Anterior cingulate cortex (tissue), 58 donors: Measurements from ENCODE around the gene DHRS3.
"Not testable (repeated sequence)": the region's sequence is repeated elsewhere in the genome, so short reads cannot be mapped to it uniquely, and the experiment has no call there.

Experiments
- DNase-seq, 58 donors: peaks; one replicate each; lab custom pipeline; 2025; lab: John Stamatoyannopoulos, UW

The DHRS3 gene

DNA sequence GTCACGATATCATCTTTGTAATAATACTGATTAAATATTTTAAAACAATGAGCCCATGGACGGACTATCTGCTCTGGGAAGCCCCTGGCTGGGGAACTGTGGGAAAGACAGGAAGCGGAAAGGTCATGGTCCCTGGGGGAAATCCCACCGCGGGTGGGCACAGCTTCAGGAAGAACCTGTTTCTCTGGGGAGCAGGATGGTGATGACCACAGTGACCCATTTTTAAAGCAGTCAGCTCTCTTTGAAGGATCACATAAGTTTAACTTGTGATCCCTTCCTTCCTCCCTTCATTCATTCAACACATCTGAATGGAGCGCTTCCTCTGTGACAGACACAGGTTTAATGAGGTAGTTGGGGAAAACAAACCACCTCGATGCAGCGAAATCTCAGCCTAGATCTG is 73.0 kb downstream of the DHRS3 start:
- DNase-seq: no peak

DNA sequence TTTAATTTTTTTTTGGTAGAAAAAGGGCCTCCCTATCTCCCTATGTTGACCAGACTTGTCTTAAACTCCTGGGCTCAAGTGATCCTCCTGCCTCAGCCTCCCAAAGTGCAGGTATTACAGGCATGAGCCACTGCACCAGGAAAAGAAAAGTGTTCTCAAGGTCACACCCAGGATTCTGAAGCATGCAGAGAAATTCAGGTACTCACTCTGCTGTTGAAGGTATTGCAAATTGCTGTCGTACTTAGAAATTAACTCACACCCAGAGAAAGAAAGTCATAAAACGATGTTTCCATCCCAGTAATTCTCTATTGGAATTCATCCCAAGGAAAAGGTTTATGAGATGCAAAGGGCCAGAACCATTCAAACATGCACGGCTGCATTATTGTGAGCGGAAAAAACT is 73.7 kb downstream of the DHRS3 start:
- no peak for DNase-seq

DNA sequence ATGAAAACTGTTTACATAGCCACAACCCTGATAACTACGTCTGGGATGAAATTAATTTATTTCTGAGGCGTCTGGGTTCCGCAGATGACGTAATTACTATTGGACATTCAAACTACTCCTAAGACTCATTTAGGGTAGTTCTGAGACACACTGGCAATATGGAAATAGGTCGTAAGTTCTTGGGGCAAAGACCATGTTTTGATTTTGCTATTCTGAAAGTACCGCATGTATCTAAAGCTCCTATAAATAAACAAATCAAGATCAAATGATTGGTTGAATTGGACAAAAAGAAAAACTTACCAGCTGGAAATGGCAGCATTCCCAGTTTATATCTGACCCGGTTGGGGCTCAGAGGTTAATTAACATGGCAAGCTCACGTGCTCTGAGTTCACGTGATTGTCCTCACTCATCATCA is 74.3 kb downstream of the DHRS3 start:
- no peak for DNase-seq

DNA sequence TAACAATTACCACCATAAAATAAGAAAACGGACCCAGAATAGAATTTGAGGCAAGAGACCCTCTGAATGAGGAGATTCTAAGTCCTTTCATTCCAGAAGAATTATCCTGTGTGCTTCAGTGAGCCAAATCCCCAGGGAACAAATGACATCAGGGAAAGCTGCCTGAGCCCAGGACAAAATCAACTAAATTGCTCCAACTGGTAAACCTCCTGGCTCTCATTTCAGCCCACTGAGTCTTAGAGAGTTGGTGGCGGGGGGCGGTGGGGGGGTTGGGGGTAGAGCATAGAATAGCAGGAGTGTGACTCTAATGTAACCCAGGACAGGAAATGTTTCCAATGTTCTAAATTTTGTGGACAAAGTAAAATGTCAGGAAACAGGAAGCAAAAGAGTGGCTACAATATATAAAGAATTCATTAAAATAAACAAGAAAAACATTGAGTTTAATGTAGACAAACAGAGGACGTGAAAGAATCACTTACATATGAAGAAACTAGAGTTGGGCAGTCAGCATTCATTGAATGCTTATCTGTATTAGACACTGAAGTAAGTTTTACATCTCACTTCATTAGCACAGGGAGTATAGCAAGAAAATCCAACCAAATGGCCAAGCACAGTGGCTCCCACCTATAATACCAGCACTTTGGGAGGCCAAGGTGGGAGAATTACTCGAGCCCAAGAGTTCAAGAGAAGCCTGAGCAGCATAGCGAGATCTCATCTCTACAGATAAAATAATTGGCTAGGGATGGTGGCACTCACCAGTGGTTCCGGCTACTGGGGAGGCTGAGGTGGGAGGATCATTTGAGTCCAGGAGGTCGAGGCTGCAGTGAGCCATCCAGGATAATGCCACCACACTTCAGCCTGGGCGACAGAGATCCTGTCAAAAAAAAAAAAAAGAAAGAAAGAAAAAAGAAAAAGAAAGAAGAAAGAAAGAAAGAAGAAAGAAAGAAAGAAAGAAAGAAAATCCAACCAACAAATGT is 75.1 kb downstream of the DHRS3 start:
- no peak for DNase-seq

DNA sequence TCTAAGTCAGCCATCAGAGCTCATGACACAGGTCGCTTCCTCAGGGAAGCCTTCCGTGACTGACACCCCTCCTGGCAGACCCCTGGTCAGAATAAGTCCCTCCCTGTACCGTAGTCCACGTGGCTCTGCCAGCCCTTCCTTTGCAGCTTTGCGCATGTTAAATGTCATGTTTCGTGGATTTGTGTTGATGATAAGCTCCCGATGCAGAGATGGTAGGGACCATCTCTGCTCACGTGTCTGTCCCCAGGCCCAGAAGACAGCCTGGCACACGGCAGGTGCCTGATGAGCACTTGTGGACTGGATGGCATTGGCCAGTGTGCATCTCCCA is 75.9 kb downstream of the DHRS3 start:
- no peak for DNase-seq

DNA sequence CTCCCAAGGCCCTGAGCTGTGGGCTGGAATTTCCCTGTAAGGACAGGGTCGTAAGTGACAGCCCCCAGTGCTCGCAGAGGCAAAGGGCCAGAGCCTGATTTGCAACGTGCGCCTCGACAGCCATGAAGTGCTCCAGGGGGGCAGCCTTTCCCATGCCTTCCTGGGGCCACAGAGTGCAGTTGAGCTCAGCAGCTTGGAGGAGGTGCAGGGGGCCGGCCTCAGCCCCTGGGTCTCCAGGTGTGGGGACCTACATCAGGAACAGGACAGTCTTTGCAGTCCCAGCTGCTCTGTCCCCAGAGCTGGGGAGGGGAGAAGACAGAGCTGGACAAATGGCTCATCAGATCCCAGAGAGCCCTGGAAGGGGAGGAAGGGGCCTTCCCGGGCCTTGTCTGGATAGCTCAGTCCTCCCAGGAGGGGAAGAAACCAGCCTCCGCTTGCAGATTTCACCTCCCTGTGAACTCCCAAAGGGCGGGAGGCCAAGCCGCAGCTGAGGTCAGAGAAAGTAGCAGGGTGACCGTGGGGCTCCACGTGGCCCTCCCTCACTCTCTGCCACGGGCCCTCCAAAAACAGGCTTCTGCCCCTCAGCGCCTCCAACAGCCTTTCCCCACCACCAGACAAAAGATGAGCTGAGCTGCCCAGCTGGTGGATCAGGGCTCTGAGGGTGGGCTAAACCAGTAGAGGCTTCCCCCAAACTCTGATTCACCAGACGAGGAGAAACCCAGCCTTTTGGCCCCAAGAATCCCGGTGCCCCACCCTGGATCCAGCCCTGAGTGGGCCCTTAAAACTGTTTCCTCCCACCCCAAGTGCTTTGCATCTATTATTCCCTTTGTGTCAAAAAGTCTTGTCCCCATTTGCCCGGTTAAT is 76.5 kb downstream of the DHRS3 start:
- DNase-seq: no peak

DNA sequence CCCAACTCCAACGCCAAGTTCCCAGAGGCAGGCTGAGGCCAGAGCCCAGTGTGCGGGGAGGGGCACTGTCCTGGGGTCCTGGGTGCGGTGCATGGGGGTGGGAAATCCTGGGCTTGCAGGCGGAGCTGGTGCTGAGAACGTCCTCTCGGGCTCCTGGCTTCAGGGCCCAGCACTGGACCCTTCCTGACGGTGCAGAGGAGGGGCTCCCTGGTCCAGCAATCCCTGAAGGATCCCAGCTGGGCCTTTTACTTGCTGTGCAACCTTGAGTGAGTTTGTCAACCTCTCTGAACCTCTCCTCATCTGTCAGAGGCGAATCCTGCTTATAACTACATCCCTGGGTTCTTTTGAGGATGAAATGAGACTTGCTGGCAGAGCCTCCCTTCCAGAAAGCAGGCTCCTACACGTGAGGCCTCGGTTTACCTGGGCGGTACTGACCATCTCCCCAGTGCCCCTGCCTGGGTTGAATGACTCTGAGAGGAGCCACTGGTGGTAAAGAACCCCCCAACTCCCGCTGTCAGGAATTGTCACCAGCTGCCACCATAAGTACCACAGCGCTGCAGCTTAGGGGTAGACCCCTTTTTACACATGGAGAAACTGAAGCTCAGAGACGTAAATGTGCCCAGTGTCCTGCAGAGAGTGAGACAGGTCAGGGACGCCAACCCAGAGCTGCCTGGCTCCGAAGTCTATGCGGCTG is 77.3 kb downstream of the DHRS3 start:
- no peak for DNase-seq

DNA sequence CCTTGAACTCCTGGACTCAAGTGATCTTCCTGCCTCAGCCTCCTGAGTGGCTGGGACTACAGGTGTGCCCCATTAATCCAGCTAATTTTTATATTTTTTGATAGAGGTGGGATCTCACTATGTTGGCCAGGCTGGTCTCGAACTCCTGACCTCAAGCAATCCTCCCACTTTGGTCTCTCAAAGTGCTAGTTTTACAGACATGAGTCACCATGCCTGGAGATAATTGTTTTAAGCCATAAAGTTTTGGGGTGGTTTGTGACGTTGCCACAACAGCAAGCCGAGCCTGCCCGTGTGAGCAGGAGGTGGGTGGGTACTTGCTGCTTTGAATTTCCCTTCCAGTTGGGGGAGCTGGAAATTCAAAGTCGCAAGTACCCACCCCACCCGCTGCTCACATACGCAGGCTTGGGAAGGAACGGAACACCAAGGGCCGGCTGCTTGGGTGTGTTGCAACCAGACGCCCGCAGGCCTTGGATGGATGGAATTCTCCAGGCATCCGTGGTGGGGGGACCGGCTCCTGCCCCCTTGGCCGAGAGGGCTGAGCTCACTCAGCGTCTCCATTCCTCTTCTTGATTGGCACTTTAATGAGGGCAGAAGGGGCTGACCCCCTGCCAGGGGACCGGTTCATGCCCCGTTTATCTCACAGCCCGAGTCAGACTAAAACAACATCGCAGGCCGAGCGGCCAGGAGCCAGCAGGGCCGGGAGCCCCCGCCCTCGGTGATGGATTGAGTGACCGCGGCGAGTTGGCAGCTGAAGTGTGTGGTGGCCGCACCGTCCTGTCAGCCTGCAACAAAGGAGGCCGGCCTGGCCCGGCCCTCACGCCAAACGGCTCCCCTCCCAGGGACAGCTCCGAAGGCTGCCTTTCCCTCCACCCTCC is 78.1 kb downstream of the DHRS3 start:
- peak in 2 of 58 donors; percentile 18 to 62 for DNase-seq

DNA sequence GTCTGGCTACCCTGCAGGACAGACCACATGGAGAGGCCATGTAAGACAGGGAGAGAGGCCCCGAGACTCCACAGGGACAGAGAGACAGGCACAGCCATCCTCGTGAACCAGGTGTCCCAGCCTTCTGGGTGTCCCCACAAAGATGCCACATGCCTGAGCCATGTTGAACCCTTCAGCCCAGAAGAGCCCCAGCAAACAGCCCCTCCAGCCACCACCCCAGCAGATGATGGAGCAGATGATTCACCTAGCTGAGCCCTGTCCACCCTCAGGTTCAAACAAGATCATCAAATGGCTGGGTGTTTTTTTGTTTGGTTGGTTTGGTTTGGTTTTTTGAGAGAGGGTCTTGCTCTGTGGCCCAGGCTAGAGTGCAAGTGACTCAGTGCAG is 78.7 kb downstream of the DHRS3 start:
- DNase-seq: no peak

DNA sequence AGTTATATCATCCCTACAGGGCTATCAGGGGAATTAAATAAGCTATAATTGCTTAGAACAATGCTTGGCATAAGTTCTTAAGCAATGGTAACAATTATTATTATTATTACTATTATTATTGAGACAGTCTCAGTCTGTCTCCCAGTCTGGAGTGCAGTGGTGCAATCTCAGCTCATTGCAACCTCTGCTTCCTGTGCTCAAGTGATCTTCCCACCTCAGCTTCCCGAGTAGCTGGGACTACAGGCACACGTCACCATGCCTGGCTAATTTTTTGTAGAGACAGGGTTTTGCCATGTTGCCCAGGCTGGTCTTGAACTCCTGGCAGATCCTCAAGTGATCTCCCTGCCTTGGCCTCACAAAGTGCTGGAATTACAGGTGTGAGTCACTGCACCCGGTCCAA is 79.5 kb downstream of the DHRS3 start:
- not testable (repeated sequence) for DNase-seq

DNA sequence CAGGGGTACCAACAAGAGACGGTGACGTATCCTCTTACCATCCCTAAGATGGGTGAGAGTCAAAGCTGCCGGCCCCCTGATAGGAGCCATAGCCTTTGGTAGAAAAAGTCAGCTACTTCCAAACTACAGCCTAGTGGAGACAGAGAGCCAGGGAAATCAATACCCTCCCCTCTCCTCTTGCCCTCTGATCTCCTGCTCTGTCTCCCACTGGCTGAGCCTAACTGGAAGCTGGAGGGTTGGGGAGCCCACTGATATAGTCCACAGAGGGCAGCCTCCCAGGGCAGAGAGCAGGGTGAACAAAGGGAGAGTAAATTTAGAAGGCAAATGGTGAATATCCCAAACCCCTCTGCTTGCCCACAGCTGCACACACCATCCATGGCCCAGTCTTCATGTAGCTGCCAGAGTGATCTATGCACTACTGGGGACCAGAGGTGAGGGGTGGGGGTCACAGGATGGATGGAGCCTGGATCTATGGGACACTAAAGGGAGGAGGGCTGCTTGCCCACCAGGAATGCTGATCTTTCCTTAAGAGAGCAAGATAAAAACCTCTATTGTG is 80.0 kb downstream of the DHRS3 start:
- no peak for DNase-seq

DNA sequence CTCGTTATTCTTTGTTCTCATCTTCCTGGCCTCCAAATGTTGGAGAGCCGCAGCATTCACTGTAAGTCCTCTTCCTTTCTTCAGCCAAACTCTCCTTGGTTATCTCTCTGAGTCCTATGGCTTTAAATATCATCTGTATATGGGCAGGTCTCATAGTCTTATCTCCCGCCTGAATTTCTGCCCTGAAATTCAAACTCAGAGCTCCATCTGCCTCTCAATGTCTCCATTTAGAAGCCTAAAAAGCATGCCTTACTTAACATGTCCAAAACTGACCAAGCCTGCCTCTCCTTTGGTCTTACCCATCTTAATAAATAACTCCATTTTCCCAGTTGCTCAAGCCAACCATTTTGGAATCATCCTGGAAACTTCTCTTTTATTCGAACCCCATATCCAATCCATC is 80.7 kb downstream of the DHRS3 start:
- DNase-seq: no peak

DNA sequence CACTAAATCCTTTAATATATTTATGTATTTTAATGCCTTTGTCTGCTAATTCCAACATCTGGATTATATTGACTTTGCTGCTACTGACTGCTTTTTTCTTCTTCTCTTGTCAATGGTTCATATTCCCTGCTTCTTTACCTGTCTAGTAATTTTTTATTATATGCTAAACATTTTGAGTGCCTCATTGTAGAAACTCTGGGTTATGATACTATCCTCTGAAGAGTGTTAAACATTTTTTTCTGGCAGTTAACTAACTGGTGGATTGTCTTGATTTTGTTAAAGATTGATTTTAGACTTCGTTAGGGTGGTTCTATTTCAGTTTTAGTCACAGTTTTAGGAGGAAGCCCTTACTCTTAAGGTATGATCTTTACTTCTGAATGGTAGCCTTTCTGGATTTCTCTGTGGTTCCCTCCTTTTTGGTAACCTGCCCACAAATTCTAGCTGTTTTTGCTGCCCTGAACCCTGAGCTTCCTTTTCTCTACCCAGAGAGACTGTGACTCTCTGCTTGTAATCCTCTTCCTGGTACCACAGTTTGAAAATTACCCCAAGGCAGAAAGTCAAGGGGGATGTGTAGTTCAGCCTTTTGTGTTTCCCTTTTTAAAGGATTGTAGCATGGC is 81.9 kb downstream of the DHRS3 start:
- no peak for DNase-seq

DNA sequence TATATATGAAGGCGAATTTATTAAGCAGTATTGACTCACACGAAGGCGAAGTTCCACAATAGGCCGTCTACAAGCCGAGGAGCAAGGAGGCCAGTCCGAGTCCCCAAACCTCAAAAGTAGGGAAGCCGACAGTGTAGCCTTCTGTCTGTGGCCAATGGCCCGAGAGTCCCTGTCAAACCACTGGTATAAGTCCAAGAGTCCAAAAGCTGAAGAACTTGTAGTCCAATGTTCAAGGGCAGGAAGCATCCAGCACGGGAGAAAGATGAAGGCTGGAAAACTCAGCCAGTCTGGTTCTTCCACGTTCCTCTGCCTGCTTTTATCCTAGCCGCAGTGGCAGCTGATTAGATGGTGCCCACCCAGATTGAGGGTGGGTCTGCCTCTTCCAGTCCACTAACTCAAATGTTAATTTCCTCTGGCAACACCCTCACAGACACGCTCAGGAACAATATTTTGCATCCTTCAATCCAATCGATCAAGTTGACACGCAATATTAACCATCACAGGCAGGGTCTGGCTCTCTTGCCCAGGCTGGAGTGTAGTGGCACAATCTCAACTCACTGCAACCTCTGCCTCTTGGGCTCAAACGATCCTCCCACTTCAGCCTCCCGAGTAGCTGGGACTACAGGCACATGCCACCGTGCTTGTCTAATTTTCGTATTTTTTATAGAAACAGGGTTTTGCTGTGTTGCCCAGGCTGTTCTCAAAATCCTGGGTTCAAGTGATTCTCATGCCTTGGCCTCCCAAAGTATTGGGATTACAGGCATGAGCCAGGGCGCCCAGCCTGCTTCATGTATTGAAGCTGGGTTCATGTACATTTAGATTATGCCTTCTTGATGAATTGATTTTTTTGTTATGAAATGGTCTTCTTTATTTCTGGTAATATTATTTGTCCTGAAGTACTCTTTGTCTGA is 85.3 kb downstream of the DHRS3 start:
- DNase-seq: no peak

DNA sequence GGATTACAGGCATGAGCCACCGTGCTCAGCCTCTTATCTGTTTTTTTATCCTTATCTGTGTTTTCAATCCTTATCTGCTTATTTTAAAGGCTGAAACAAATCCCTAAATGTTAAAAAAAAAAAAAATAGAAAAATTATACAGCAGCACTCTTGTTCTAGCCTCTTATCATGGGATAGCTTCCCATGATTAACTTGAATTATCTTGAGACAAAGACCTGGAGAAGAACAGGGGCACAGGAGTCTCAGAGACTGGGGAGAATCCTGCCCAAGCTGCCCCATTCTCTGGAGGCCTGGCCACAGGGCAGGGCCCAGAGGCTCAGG is 86.9 kb downstream of the DHRS3 start:
- DNase-seq: no peak

DNA sequence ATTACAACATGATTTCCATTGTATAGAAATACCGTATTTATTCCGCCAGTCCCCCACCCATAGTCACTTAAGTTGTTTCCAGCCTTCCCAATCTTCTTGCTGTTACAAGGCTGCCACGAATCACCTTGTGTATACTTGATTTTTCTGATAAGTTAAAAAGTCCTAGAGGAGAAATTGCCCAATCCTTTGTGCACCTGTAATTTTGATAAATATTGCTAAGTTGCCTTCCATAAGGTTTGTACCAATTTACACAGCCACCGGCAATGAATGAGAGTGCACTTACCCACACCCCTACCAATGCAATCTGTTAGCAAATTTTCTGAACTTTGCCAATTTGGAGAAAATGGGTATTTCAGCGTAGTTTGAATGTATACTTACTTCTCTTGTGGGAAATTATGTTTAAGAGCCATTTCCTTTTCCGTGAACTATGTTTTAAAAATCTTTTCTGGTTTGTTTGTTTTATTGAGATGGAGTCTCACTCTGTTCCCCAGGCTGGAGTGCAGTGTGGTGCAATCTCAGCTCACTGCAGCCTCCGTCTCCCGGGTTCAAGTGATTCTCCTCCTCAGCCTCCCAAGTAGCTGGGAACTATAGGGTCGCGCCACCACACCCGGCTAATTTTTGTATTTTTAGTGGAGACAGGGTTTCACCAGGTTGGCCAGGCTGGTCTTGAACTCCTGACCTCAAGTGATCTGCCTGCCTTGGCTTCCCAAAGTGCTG is 87.4 kb downstream of the DHRS3 start:
- no peak for DNase-seq

DNA sequence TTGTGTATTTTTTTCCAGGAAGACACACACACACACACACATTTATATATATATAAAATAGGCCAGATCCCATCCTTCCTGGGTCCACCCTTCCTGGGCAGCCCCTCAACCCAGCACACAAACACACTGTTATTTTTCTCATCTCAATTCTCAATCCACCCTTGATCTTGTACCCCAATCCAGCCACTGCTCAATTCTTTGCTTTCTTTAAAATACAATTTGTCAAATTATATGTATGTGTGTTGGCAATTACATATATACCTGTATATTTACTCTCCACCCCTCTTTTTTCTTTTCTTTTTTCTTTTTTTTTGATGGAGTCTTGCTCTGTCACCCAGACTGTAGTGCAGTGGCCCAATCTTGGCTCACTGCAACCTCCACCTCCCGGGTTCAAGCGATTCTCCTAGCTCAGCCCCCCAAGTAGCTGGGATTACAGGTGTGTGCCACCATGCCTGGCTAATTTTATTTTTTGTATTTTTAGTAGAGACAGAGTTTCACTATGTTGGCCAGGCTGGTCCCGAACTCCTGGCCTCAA is 88.3 kb downstream of the DHRS3 start:
- DNase-seq: no peak
